ENCODE data around the gene RARRES2. TPM values are rescaled to one million over a fixed set of nuclear protein-coding genes. Genes with fewer than 3 reads are reported as not detected.

The RARRES2 gene
- total and polyA plus RNA-seq, 2 of the 13 experiments (the other 11 are each of a cell fraction or from before 2014, with no cell fraction given): 134 to 172 TPM

DNA sequence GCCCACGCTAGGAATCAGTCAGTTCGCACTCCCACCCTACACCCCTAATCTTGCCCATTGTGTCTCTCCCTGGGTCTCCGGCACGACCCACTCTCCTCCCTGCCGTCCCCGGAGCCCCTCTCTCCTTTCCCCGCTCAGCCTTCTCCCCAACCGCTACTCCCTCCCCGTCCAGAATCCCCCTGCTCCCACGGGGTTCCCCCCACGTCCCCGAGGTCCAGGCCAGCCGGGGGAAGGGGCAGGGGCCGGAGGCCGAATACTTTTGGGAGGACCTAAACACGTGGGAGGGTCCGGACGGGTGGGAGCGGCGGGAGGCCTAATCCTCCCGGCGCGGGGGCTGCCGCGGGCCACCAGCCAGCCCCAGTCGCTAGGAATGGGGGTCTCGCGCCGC lies 560 bp downstream of the RARRES2 start (continued):
- TF ChIP-seq XRCC5 (optimal IDR thresholded peaks at IDR 0.05; ENCODE audit: low read length) (no peak), EEA1 (CRISPR knock-in tag; IDR thresholded peaks at IDR 0.05; ENCODE audit: borderline replicate concordance) (no peak), ZC3H13 (CRISPR knock-in tag; IDR thresholded peaks at IDR 0.05) (no peak), RFX1 (IDR thresholded peaks at IDR 0.05) (no peak), SATB2 (CRISPR knock-in tag; IDR thresholded peaks at IDR 0.05) (0 out of 2 replicates have a peak, but pooled peaks have one; percentile 3), RBM39 (IDR thresholded peaks at IDR 0.05; ENCODE audit: low read depth, low read length, poor library complexity, severe bottlenecking) (peak; percentile 61), ZNF564 (CRISPR knock-in tag; IDR thresholded peaks at IDR 0.05) (peak; percentile 17; the same call in 1 of the 2 replicates), HOXA3 (CRISPR knock-in tag; IDR thresholded peaks at IDR 0.05) (no peak), PHF8 (CRISPR knock-in tag; IDR thresholded peaks at IDR 0.05) (peak; percentile 43; the same call in 1 of the 2 replicates), KLF12 (CRISPR knock-in tag; IDR thresholded peaks at IDR 0.05; ENCODE audit: borderline replicate concordance) (no peak), ZNF343 (CRISPR knock-in tag; IDR thresholded peaks at IDR 0.05) (no peak), ZNF12 (CRISPR knock-in tag; IDR thresholded peaks at IDR 0.05) (no peak), ZFP36 (IDR thresholded peaks at IDR 0.05; ENCODE audit: borderline replicate concordance, low read depth, low read length, partially characterized antibody) (no peak), PRPF4 (IDR thresholded peaks at IDR 0.05; ENCODE audit: low read depth, low read length, poor library complexity, severe bottlenecking) (no peak)
- TF ChIP-seq, protein P1, sequence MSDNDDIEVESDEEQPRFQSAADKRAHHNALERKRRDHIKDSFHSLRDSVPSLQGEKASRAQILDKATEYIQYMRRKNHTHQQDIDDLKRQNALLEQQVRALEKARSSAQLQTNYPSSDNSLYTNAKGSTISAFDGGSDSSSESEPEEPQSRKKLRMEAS (IDR thresholded peaks at IDR 0.05): 0 out of 2 replicates have a peak, but pooled peaks have one; percentile 12
- TF ChIP-seq, protein P2, sequence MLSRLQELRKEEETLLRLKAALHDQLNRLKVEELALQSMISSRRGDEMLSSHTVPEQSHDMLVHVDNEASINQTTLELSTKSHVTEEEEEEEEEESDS (CRISPR knock-in tag; IDR thresholded peaks at IDR 0.05; ENCODE audit: borderline replicate concordance): no peak
- TF ChIP-seq, protein P3, sequence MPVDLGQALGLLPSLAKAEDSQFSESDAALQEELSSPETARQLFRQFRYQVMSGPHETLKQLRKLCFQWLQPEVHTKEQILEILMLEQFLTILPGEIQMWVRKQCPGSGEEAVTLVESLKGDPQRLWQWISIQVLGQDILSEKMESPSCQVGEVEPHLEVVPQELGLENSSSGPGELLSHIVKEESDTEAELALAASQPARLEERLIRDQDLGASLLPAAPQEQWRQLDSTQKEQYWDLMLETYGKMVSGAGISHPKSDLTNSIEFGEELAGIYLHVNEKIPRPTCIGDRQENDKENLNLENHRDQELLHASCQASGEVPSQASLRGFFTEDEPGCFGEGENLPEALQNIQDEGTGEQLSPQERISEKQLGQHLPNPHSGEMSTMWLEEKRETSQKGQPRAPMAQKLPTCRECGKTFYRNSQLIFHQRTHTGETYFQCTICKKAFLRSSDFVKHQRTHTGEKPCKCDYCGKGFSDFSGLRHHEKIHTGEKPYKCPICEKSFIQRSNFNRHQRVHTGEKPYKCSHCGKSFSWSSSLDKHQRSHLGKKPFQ (CRISPR knock-in tag; IDR thresholded peaks at IDR 0.05; ENCODE audit: insufficient replicate concordance): no peak
- TF ChIP-seq, protein P4, sequence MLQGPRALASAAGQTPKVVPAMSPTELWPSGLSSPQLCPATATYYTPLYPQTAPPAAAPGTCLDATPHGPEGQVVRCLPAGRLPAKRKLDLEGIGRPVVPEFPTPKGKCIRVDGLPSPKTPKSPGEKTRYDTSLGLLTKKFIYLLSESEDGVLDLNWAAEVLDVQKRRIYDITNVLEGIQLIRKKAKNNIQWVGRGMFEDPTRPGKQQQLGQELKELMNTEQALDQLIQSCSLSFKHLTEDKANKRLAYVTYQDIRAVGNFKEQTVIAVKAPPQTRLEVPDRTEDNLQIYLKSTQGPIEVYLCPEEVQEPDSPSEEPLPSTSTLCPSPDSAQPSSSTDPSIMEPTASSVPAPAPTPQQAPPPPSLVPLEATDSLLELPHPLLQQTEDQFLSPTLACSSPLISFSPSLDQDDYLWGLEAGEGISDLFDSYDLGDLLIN (CRISPR knock-in tag; IDR thresholded peaks at IDR 0.05; ENCODE audit: borderline replicate concordance): no peak
- TF ChIP-seq, protein P5, sequence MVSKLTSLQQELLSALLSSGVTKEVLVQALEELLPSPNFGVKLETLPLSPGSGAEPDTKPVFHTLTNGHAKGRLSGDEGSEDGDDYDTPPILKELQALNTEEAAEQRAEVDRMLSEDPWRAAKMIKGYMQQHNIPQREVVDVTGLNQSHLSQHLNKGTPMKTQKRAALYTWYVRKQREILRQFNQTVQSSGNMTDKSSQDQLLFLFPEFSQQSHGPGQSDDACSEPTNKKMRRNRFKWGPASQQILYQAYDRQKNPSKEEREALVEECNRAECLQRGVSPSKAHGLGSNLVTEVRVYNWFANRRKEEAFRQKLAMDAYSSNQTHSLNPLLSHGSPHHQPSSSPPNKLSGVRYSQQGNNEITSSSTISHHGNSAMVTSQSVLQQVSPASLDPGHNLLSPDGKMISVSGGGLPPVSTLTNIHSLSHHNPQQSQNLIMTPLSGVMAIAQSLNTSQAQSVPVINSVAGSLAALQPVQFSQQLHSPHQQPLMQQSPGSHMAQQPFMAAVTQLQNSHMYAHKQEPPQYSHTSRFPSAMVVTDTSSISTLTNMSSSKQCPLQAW (CRISPR knock-in tag; IDR thresholded peaks at IDR 0.05): no peak
- TF ChIP-seq, protein P6, sequence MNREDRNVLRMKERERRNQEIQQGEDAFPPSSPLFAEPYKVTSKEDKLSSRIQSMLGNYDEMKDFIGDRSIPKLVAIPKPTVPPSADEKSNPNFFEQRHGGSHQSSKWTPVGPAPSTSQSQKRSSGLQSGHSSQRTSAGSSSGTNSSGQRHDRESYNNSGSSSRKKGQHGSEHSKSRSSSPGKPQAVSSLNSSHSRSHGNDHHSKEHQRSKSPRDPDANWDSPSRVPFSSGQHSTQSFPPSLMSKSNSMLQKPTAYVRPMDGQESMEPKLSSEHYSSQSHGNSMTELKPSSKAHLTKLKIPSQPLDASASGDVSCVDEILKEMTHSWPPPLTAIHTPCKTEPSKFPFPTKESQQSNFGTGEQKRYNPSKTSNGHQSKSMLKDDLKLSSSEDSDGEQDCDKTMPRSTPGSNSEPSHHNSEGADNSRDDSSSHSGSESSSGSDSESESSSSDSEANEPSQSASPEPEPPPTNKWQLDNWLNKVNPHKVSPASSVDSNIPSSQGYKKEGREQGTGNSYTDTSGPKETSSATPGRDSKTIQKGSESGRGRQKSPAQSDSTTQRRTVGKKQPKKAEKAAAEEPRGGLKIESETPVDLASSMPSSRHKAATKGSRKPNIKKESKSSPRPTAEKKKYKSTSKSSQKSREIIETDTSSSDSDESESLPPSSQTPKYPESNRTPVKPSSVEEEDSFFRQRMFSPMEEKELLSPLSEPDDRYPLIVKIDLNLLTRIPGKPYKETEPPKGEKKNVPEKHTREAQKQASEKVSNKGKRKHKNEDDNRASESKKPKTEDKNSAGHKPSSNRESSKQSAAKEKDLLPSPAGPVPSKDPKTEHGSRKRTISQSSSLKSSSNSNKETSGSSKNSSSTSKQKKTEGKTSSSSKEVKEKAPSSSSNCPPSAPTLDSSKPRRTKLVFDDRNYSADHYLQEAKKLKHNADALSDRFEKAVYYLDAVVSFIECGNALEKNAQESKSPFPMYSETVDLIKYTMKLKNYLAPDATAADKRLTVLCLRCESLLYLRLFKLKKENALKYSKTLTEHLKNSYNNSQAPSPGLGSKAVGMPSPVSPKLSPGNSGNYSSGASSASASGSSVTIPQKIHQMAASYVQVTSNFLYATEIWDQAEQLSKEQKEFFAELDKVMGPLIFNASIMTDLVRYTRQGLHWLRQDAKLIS (CRISPR knock-in tag; IDR thresholded peaks at IDR 0.05): no peak
- TF ChIP-seq, protein P7, sequence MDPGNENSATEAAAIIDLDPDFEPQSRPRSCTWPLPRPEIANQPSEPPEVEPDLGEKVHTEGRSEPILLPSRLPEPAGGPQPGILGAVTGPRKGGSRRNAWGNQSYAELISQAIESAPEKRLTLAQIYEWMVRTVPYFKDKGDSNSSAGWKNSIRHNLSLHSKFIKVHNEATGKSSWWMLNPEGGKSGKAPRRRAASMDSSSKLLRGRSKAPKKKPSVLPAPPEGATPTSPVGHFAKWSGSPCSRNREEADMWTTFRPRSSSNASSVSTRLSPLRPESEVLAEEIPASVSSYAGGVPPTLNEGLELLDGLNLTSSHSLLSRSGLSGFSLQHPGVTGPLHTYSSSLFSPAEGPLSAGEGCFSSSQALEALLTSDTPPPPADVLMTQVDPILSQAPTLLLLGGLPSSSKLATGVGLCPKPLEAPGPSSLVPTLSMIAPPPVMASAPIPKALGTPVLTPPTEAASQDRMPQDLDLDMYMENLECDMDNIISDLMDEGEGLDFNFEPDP (CRISPR knock-in tag; conservative IDR thresholded peaks at IDR 0.05): no peak

Data from HepG2 (cell line).